LNCAP (cell line): ENCODE data around the gene CDK5RAP2.

Source experiments
- TF ChIP-seq, protein P1 (sequence below): fragments of 450-650 bp; IDR thresholded peaks from 2 replicates; pipeline ENCODE4 v1.5.1; 2017; ENCODE audit warnings: mild to moderate bottlenecking

Gene CDK5RAP2

GRCh38 chr9:120514405-120514804 lies 65.6 kb downstream of the CDK5RAP2 start:
- TF ChIP-seq, protein P1, sequence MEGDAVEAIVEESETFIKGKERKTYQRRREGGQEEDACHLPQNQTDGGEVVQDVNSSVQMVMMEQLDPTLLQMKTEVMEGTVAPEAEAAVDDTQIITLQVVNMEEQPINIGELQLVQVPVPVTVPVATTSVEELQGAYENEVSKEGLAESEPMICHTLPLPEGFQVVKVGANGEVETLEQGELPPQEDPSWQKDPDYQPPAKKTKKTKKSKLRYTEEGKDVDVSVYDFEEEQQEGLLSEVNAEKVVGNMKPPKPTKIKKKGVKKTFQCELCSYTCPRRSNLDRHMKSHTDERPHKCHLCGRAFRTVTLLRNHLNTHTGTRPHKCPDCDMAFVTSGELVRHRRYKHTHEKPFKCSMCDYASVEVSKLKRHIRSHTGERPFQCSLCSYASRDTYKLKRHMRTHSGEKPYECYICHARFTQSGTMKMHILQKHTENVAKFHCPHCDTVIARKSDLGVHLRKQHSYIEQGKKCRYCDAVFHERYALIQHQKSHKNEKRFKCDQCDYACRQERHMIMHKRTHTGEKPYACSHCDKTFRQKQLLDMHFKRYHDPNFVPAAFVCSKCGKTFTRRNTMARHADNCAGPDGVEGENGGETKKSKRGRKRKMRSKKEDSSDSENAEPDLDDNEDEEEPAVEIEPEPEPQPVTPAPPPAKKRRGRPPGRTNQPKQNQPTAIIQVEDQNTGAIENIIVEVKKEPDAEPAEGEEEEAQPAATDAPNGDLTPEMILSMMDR = no peak

DNA sequence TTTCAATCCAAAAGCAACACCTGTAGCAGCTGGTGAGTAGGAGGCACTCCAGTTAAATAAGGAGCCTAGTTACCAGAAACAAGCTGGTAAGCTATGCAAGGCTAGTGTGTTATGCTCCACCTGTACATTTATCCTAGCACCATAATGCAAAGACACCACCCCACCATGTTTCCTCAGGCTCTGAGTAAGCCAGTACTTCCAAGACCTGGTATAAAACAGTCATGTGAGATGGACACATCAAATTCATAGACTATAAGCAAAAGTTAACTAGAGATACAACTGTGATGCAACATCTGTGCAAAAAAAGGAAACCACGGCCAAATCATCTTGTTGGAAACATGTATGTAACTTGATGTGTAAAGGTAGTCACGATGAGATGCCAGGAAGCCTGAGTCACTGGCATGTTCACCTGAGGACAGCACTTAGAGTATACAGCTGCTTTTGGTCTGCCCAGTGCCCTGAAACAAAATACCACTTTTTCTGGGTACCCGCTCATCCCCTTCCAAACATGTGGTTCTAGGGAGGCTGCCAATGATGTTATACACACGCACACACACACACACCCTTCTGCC lies 66.1 kb downstream of the CDK5RAP2 start:
- TF ChIP-seq, protein P1 = no peak

GRCh38 chr9:120510816-120511215 lies 69.2 kb downstream of the CDK5RAP2 start:
- TF ChIP-seq, protein P1 = no peak

GRCh38 chr9:120507936-120508510 lies 71.9 kb downstream of the CDK5RAP2 start:
- TF ChIP-seq, protein P1 = no peak

DNA sequence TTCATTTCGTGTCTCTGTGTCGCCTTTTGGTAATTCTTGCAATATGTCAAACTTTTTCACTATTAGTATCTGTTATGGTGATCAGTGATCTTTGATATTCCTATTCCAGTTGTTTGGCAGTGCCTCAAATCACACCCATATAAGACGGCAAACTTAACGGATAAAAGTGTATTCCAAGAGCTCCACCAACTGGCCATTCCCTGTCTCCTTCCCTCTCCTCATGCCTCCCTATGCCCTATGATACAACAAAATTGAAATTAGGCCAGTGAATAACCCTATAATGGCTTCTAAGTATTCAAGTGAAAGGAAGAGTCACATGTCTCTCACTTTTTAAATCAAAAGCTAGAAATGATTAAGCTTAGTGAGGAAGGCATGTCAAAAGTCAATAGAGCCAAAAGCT lies 74.8 kb downstream of the CDK5RAP2 start:
- TF ChIP-seq, protein P1 = no peak

- TF ChIP-seq, protein P1 = no peak
These were observed 79.2 kb downstream of the CDK5RAP2 start for GRCh38 chr9:120500733-120501132.

GRCh38 chr9:120490888-120491595 lies 88.9 kb downstream of the CDK5RAP2 start:
- TF ChIP-seq, protein P1 = no peak
